ENCODE measurements around the gene HOXB1. TPM values are rescaled to one million over a fixed set of nuclear protein-coding genes. Genes with fewer than 3 reads are reported as not detected.

Gene HOXB1
- total RNA-seq, 1 donor from 2014 or later = not detected

- Mint-ChIP-seq H3K27ac (no peak overlapping the region), H3K9me3 (no peaks in the 10 kb centered on the region), H3K4me1 (peaks cover 9% of the 10 kb centered on the region), H3K4me3 (no peak overlapping the region), H3K27me3 (ENCODE audit: insufficient read depth, low read depth) (peaks cover 38% of the 10 kb centered on the region), H3K36me3 (no peaks in the 10 kb centered on the region)
- H3K4me2 ChIP-seq = no peak overlapping the region
- no peaks in the 10 kb centered on the region for H3K79me2 ChIP-seq (ENCODE audit: low read depth)
- H3K9me3 ChIP-seq (ENCODE audit: low read depth) = no peaks in the 10 kb centered on the region
- no peak overlapping the region for H3K4me3 ChIP-seq
- no peaks in the 10 kb centered on the region for H4K20me1 ChIP-seq (ENCODE audit: low read depth)
- no peak overlapping the region for H3K9ac ChIP-seq
- H3K27ac ChIP-seq = no peak overlapping the region
- no peak for DNase-seq (ENCODE audit: low spot score)
- no peak for TF ChIP-seq CTCF (IDR thresholded peaks at IDR 0.05)
- peak; percentile 15 for TF ChIP-seq EZH2phosphoT487 (IDR thresholded peaks at IDR 0.05)
- H2AFZ ChIP-seq (replicated peaks) = no peak overlapping the region
- no peaks in the 10 kb centered on the region for H3F3A ChIP-seq (ENCODE audit: low read depth)
- H3K36me3 ChIP-seq = no peaks in the 10 kb centered on the region
- no peaks in the 10 kb centered on the region for H3K4me1 ChIP-seq
- H3K27me3 ChIP-seq = peaks cover 100% of the 10 kb centered on the region
Observed at GRCh38 chr17:48503747-48504146, 27.1 kb downstream of the HOXB1 start.

- H2AFZ ChIP-seq (replicated peaks) = no peak overlapping the region
- no peaks in the 10 kb centered on the region for H3K36me3 ChIP-seq
- H3K4me1 ChIP-seq = no peaks in the 10 kb centered on the region
- H3K4me3 ChIP-seq = no peak overlapping the region
- TF ChIP-seq EZH2 (IDR thresholded peaks at IDR 0.05) (no peak), CTCF (IDR thresholded peaks at IDR 0.05) (no peak), EZH2phosphoT487 (IDR thresholded peaks at IDR 0.05) (no peak)
- H3K27ac ChIP-seq = no peak overlapping the region
- H3K79me2 ChIP-seq (ENCODE audit: low read depth) = no peaks in the 10 kb centered on the region
- no peak overlapping the region for H3K9ac ChIP-seq
- H3K9me3 ChIP-seq (ENCODE audit: low read depth) = no peaks in the 10 kb centered on the region
- no peak overlapping the region for H3K4me3 Mint-ChIP-seq
- H4K20me1 ChIP-seq (ENCODE audit: low read depth) = no peaks in the 10 kb centered on the region
- H3K9me3 Mint-ChIP-seq = no peaks in the 10 kb centered on the region
- peaks cover 40% of the 10 kb centered on the region for H3K27me3 Mint-ChIP-seq (ENCODE audit: insufficient read depth, low read depth)
- H3K36me3 Mint-ChIP-seq = no peaks in the 10 kb centered on the region
- no peak overlapping the region for H3K4me2 ChIP-seq
- H3K27me3 ChIP-seq = peaks cover 100% of the 10 kb centered on the region
- H3K4me1 Mint-ChIP-seq = peaks cover 9% of the 10 kb centered on the region
- DNase-seq (ENCODE audit: low spot score) = no peak
- H3F3A ChIP-seq (ENCODE audit: low read depth) = no peaks in the 10 kb centered on the region
- H3K27ac Mint-ChIP-seq = no peak overlapping the region
Observed at GRCh38 chr17:48502901-48503300, 27.9 kb downstream of the HOXB1 start.

- TF ChIP-seq CTCF (IDR thresholded peaks at IDR 0.05) (no peak), EZH2phosphoT487 (IDR thresholded peaks at IDR 0.05) (no peak), EZH2 (IDR thresholded peaks at IDR 0.05) (no peak)
- Histone ChIP-seq H3K36me3 (no peaks in the 10 kb centered on the region), H4K20me1 (ENCODE audit: low read depth) (no peaks in the 10 kb centered on the region), H3K9me3 (ENCODE audit: low read depth) (no peaks in the 10 kb centered on the region), H3K9ac (no peak overlapping the region), H2AFZ (replicated peaks) (no peak overlapping the region), H3K27ac (no peak overlapping the region), H3F3A (ENCODE audit: low read depth) (no peaks in the 10 kb centered on the region), H3K4me1 (no peaks in the 10 kb centered on the region), H3K4me2 (no peak overlapping the region), H3K4me3 (no peak overlapping the region), H3K27me3 (peaks cover 100% of the 10 kb centered on the region), H3K79me2 (ENCODE audit: low read depth) (no peaks in the 10 kb centered on the region)
- no peak overlapping the region for H3K4me3 Mint-ChIP-seq
- no peak for DNase-seq (ENCODE audit: low spot score)
- H3K27ac Mint-ChIP-seq = no peak overlapping the region
- H3K9me3 Mint-ChIP-seq = no peaks in the 10 kb centered on the region
- H3K4me1 Mint-ChIP-seq = peaks cover 9% of the 10 kb centered on the region
- H3K36me3 Mint-ChIP-seq = no peaks in the 10 kb centered on the region
- peaks cover 45% of the 10 kb centered on the region for H3K27me3 Mint-ChIP-seq (ENCODE audit: insufficient read depth, low read depth)
Observed at GRCh38 chr17:48502312-48502711, 28.5 kb downstream of the HOXB1 start.
